ENCODE results near the gene ZNF182.

DNA sequence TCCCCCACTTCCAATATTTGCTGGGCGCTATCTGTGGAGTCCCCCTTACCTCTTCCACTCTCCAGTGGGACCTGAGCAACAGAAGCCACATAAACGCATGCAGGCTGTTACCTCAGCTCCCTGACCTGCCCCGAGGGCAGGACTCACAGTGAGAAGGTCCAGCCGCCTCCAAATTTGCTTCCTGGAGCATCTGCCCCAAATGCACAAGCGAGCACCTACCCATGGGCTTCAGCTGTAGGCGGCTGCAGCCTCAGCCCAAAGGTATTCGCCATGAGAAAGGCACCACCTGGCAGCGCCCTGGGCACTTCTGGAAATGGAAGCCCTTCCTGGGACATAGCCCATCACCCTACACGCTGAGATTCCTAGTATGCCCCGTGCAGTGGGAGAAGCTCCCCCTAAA, 26.4 kb upstream of the ZNF182 start:
- TF ChIP-seq POLR2A (IDR thresholded peaks at IDR 0.05), result no peak
- TF ChIP-seq, protein P1, sequence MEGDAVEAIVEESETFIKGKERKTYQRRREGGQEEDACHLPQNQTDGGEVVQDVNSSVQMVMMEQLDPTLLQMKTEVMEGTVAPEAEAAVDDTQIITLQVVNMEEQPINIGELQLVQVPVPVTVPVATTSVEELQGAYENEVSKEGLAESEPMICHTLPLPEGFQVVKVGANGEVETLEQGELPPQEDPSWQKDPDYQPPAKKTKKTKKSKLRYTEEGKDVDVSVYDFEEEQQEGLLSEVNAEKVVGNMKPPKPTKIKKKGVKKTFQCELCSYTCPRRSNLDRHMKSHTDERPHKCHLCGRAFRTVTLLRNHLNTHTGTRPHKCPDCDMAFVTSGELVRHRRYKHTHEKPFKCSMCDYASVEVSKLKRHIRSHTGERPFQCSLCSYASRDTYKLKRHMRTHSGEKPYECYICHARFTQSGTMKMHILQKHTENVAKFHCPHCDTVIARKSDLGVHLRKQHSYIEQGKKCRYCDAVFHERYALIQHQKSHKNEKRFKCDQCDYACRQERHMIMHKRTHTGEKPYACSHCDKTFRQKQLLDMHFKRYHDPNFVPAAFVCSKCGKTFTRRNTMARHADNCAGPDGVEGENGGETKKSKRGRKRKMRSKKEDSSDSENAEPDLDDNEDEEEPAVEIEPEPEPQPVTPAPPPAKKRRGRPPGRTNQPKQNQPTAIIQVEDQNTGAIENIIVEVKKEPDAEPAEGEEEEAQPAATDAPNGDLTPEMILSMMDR (IDR thresholded peaks at IDR 0.05), result no peak
- TF ChIP-seq POLR2AphosphoS5 (IDR thresholded peaks at IDR 0.05), result no peak

Measured in breast epithelium (tissue), 3 donors.